C4-2B (cell line): ENCODE measurements around the gene PFN4.
"Not testable (repeated sequence)": the region's sequence is repeated elsewhere in the genome, so short reads cannot be mapped to it uniquely, and the experiment has no call there.

ENCODE experiments used
- ZFX ChIP-seq: fragments of 450-650 bp; IDR thresholded peaks from 2 replicates; pipeline ENCODE4 v1.6.1; 2017
- TF ChIP-seq, protein P1 (sequence below): fragments of 450-650 bp; conservative IDR thresholded peaks from 2 replicates; pipeline ENCODE4 v1.5.1; 2017; ENCODE audit warnings: mild to moderate bottlenecking

GRCh38 chr2:24109431-24109830, 13.7 kb downstream of the PFN4 start:
- TF ChIP-seq, protein P1, sequence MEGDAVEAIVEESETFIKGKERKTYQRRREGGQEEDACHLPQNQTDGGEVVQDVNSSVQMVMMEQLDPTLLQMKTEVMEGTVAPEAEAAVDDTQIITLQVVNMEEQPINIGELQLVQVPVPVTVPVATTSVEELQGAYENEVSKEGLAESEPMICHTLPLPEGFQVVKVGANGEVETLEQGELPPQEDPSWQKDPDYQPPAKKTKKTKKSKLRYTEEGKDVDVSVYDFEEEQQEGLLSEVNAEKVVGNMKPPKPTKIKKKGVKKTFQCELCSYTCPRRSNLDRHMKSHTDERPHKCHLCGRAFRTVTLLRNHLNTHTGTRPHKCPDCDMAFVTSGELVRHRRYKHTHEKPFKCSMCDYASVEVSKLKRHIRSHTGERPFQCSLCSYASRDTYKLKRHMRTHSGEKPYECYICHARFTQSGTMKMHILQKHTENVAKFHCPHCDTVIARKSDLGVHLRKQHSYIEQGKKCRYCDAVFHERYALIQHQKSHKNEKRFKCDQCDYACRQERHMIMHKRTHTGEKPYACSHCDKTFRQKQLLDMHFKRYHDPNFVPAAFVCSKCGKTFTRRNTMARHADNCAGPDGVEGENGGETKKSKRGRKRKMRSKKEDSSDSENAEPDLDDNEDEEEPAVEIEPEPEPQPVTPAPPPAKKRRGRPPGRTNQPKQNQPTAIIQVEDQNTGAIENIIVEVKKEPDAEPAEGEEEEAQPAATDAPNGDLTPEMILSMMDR, result not testable (repeated sequence)
- TF ChIP-seq ZFX, result not testable (repeated sequence)
